ENCODE measurements around the gene MYL3.

DNA sequence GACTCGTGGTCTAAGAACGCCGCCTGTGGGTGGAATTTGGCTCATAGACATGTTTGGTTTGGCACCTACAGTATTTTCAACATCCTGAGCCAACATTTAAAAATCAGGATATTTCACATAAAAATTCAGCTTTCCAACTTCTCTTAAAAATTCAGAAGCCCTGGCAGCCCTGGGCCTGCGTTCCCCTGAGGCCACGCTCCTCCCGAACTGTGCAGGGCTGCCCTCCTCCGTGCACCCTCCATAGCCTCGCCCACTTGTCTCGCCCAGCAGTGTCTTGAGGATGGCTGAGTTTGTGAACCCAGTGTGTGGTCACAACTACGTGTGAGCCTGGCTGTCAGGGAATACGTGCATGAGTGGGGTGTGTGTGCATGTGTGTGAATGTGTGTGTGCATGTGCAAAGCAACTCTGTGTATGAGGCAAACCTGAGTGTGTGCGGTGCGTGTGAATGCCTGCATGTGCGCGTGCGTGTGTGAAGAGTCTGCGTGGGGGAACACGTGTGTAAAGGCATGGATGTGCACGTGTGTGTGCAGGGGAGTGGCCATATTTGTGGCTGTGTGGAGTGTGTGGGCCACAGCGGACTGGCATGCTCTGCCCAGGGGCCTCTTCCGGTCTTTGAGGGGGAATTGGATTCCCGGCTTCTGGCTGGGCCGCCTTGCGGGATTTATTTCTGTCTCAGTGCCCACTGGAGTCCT, 45.2 kb upstream of the MYL3 start:
- TF ChIP-seq, protein P1, sequence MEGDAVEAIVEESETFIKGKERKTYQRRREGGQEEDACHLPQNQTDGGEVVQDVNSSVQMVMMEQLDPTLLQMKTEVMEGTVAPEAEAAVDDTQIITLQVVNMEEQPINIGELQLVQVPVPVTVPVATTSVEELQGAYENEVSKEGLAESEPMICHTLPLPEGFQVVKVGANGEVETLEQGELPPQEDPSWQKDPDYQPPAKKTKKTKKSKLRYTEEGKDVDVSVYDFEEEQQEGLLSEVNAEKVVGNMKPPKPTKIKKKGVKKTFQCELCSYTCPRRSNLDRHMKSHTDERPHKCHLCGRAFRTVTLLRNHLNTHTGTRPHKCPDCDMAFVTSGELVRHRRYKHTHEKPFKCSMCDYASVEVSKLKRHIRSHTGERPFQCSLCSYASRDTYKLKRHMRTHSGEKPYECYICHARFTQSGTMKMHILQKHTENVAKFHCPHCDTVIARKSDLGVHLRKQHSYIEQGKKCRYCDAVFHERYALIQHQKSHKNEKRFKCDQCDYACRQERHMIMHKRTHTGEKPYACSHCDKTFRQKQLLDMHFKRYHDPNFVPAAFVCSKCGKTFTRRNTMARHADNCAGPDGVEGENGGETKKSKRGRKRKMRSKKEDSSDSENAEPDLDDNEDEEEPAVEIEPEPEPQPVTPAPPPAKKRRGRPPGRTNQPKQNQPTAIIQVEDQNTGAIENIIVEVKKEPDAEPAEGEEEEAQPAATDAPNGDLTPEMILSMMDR (conservative IDR thresholded peaks at IDR 0.05): no peak
- TF ChIP-seq EZH2 (IDR thresholded peaks at IDR 0.05; ENCODE audit: low read depth): no peak
